ENCODE measurements around the gene ZXDC. TPM values are rescaled to one million over a fixed set of nuclear protein-coding genes. Genes with fewer than 3 reads are reported as not detected.
A peak's percentile ranks its signal among the peaks of the same experiment; 100 is the strongest.

Gene ZXDC
- total RNA-seq, 2 donors from 2014 or later, result 18.9 to 25.5 TPM

DNA sequence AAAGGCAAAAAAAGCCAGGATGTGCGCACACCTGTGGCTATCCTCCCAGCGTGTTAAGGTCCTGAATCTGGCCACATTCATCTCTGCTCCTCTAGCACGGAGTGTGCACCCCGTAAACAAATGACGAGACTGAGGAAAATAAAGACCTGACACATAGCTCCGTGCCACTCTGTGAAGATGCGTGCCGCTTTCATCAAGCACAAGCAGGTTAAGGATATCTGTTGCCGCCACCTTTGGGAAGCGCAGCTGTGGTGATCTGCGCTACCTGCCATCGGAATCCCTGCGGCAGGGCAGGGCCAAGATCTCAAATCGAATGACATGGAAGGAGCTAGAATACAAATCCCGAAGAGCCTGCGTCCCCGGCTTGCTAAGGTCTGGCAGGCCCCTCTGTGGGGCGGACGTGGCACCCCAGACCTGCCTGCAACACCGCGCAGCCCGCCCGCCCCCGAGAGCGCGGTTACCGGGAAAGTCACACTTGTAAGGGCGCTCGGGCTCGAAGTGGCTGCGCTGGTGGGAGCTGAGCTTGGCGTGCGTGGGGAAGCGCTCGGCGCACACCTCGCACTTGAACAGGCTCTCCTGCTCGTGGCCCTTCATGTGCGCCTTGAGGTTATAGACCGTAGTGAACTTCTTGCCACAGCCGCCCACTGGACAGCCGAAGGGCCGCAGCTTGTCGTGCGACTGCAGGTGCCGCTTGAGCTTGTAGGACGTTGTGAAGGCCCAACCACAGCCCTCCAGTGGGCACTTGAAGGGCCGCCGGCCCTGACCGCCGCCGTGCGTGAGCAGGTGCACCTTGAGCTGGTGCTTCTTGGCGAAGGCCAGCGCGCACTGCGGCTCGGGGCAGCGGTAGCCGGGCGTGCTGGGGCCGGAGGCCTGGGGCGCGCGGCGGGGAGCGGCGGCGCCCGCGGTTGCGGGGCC lies 936 bp downstream of the ZXDC start:
- no peak for TF ChIP-seq CTCF (IDR thresholded peaks at IDR 0.05)
- DNase-seq (ENCODE audit: low spot score), result peak; percentile 62
- H3K36me3 ChIP-seq, result peaks cover 24% of the 10 kb centered on the region
- no peaks in the 10 kb centered on the region for H3K9me3 ChIP-seq
- peak overlapping the region; percentile 66 to 76 for H3K4me3 ChIP-seq
- peak overlapping the region; percentile 78 to 95 for H3K27ac ChIP-seq
- H3K4me1 ChIP-seq, result peaks cover 0 to 41% of the 10 kb centered on the region in 2 donors
- no peaks in the 10 kb centered on the region for H3K27me3 ChIP-seq

- Histone ChIP-seq H3K36me3 (peaks cover 36% of the 10 kb centered on the region), H3K27ac (peak overlapping the region; percentile 41 to 78)
- TF ChIP-seq CTCF (IDR thresholded peaks at IDR 0.05), result no peak
Measured at GRCh38 chr3:126473292-126474168, 2.2 kb downstream of the ZXDC start.

GRCh38 chr3:126472277-126473006 lies 3.2 kb downstream of the ZXDC start:
- H3K27ac ChIP-seq, result peak overlapping the region; percentile 41 to 51
- TF ChIP-seq CTCF (IDR thresholded peaks at IDR 0.05), result peak in 1 of 2 donors; percentile 22
- H3K4me3 ChIP-seq, result peak overlapping the region in 1 of 2 donors; percentile 66
- DNase-seq (ENCODE audit: low spot score), result peak; percentile 93
- H3K27me3 ChIP-seq, result no peaks in the 10 kb centered on the region
- peaks cover 0 to 56% of the 10 kb centered on the region in 2 donors for H3K4me1 ChIP-seq
- no peaks in the 10 kb centered on the region for H3K9me3 ChIP-seq
- peaks cover 47% of the 10 kb centered on the region for H3K36me3 ChIP-seq

More at GRCh38 chr3:126473292-126474168, 2.2 kb downstream of the ZXDC start:
- DNase-seq (ENCODE audit: low spot score), result no peak
- Histone ChIP-seq H3K27me3 (no peaks in the 10 kb centered on the region), H3K4me3 (peak overlapping the region; percentile 66 to 76), H3K4me1 (peaks cover 0 to 53% of the 10 kb centered on the region in 2 donors), H3K9me3 (no peaks in the 10 kb centered on the region)

DNA sequence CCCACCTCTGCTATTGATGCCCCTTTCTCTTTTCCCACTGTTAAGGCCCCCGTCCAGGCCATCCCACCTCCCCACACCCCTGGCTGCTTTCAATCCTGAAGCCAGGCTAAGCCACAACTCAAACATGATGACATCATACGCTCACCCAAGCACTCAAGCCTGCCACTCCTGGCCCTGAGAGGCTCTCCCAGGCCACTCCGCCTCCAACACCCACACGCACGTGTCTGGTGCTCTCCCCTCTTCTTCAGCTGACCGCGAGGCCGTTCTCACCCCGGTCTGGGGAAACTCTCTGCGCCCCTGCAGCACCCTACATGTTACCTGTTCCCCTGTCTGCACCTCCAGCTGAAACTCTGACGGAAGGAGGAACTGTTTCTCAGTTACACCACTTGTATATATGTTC lies 6.2 kb downstream of the ZXDC start:
- Histone ChIP-seq H3K36me3 (peaks cover 77% of the 10 kb centered on the region), H3K4me3 (no peak overlapping the region), H3K9me3 (no peaks in the 10 kb centered on the region), H3K27ac (no peak overlapping the region), H3K27me3 (no peaks in the 10 kb centered on the region), H3K4me1 (peaks cover 0 to 44% of the 10 kb centered on the region in 2 donors)
- no peak for TF ChIP-seq CTCF (IDR thresholded peaks at IDR 0.05)
- DNase-seq (ENCODE audit: low spot score), result no peak

All from right atrium auricular region (tissue), 2 donors.